Stimulated activated naive CD4-positive, alpha-beta T cell (primary cell): ENCODE results near the gene ASXL1.
"Not testable (repeated sequence)": the region's sequence is repeated elsewhere in the genome, so short reads cannot be mapped to it uniquely, and the experiment has no call there.

ENCODE experiments used
- DNase-seq, 6 experiments: peaks; one replicate each; lab custom pipeline; 2025; lab: John Stamatoyannopoulos, UW

Gene ASXL1

DNA sequence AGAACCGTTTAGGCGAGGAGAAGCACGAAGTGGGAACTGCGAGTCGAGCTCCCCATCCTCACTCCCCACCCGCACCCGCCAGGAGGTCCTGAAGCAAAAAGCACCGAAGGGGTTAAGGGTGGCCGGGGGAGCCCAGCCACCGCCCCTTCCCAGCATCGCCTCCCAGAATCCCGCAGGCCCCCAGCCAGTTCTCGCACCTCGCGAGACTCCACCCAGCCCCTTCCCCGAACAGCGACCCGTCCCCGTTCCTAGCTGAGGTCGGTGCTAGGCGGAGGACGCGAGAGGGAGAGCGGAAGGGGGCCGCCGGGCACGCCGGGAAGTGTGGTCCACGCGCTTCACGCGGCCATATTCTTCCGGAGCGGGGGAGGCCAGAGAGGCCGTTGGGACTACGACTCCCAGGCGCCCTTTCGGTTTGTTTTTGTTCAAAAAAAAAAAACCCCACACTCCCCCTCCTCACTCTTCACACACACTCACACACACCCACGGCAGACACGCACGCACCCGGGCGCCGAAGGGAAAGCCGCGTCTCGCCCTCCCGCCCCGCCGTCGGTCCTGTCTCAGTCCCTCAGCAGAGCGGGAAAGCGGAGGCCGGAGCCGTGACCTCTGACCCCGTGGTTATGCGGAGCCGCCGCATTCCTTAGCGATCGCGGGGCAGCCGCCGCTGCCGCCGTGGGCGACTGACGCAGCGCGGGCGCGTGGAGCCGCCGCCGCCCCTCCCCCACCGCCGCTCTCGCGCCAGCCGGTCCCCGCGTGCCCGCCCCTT is at the start of gene ASXL1:
ASXL1 (plus strand) TSS at position 463 of the 763 bp plus-strand sequence. CDS start 445 bp downstream, outside the sequence.
- DNase-seq, result peak; percentile 89 to 95 (median 94)

DNA sequence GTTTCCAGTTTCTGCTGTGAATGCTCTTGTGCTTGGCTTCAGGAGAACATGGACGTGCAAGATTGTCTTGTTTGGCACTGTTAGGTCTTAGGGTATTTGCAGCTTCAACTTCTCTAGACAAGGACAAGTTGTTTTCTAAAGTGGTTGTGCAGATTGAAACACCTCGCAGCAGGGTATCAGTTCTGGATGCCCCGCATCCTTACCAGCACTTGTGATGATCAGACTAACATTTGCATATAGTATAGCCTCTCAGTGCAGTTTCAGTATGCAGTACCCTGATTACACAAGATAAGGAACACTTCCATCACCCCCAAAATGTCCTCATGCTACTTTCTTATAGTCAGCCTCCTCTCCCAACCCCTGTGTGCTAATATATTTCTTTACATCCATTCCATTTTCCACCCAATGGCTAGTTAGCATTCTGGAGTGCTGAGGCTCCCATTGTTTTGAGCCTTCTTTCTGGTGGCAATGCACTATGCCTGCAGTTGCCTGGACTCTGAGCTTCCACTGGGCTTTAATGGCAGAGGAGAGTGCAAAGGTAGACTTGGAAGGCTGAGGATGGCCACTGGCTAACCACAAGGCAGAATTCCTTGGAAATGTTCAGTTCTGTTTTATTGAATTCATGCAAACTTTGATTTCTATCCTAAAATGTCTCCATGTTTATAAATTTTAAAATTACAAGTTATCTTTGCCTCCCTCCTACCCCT is 45.3 kb upstream of the ASXL1 start:
- no peak for DNase-seq

DNA sequence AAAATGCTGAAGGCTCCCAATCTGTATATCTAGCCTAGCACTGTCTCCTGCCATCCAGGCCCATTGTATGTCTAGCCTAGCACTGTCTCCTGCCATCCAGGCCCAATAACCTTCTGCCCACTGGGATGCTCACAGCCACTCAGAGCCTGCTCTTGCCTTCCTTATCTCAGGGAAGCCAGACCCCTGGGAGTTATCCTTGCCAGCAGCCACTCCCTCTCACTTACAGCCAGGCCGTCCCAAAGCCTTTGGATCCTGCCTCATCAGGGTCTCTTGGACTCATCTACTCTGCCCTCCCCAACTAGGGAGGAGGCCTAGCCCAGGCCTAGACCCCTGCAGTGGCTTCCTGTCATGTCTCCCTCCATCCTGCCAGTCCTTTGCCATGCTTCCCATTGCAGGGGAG is 43.4 kb upstream of the ASXL1 start:
- DNase-seq, result no peak

DNA sequence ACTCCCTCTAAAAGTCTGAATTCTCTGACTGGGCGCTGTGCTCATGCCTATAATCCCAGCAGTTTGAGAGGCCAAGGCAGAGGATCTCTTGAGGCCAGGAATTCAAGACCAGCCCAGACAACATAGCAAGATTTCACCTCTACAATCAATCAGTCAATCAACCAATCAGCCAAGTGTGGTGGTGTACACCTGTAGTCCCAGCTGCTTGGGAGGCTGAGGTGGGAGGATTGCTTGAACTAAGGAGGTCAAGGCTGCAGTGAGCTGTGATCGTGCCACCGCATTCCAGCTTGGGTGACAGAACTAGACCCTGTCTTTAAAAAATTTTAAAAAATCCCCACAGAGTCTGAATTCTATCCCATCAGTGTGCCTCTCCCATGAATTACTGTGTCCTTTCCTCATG is 42.7 kb upstream of the ASXL1 start:
- DNase-seq, result no peak

DNA sequence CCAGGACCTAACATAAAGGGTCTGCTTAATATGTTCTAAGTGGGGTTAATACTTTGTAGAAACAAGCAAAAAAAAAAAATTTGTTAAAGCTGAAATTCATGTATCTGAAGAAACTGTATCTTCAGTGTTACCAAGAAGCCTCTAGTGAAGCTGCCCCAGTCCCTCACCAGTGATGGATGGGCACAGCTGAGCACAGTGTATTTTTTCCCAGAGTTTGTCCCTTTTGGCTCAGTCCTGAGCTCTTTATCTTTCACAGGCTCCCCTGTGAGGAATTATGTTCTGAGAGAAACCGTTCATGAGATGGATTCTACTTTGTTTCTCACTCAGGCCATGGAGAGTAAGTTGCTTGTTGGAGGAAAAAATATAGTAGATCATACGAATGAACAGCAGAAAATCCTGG is 42.2 kb upstream of the ASXL1 start:
- no peak for DNase-seq

DNA sequence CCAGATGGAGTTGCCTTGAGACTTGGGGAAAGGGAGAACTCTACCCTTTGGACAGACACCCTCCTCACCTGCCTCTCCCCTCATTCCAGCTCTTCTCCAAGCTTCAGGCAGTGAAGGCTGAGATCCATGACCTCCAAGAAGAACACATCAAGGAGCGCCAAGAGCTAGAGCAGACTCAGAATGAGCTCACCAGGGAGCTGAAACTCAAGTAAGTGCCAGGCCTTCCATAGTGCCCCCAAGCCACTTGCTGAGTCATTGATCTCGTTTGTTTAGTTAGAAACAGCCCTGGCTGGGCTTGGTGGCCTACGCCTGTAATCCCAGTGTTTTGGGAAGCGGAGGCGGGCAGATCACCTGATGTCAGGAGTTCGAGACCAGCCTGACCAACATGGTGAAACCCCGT is 41.5 kb upstream of the ASXL1 start:
- no peak for DNase-seq

DNA sequence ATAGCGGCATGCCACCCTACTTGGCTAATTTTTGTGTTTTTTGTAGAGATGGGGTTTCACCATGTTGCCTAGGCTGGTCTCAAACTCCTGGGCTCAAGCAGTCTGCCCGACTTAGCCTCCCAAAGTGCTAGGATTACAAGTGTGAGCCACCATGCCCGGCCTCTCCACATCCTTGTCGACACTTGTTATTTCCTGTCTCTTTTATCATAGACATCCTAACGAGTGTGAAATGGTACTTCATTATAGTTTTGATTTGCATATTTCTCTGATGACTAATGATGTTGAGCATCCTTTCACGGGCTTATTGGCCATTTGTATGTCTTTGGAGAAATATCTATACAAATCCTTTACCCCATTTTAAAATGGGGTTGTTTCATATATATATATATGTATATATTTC is 39.0 kb upstream of the ASXL1 start:
- DNase-seq, result no peak

DNA sequence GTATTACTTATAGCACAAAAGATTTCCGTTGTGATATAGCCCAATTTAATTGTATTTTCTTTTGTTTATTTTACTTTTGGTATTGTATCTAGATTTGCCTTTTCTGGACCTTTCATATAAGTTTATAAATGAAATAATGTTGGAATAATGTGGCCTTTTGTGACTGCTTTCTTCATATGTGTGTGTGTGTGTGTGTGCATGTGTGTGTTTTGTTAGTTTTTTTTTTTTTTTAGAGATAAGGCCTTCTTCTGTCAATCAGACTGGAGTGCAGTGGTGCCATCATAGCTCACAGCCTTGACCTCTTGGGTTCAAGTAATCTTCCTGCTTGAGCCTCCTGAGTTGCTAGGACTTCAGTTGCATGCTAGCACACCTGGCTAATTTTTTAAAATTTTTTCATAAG is 37.8 kb upstream of the ASXL1 start:
- DNase-seq, result no peak

DNA sequence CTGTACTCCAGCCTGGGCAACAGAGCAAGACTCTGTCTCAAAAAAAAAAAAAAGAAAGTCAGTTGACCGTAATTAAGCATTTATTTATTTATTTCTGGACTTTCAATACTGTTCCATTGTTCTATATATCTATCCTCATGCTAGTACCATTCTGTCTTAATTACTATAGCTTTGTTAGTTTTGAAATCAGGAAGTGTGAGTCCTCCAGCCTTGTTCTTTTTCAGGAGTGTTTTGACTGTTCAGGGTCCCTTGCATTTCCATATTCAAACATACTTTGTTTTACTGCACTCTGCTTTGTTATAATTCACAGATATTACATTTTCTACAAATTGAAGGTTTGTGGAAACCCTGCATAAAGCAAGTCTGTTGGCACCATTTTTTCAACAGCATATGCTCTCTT is 36.7 kb upstream of the ASXL1 start:
- DNase-seq, result no peak

DNA sequence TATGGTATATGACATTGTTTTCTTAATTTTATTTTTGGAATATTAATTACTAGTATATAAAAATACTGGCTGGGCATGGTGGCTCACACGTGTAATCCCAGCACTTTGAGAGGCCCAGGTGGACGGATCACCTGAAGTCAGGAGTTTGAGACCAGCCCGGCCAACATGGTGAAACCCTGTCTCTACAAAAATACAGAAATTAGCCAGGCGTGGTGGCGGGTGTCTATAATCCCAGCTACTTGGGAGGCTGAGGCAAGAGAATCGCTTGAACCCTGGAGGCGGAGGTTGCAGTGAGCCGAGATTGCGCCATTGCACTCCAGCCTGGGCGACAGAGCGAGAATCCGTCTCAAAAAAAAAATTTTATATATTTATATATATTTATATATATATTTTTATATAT is 35.9 kb upstream of the ASXL1 start:
- not testable (repeated sequence) for DNase-seq

DNA sequence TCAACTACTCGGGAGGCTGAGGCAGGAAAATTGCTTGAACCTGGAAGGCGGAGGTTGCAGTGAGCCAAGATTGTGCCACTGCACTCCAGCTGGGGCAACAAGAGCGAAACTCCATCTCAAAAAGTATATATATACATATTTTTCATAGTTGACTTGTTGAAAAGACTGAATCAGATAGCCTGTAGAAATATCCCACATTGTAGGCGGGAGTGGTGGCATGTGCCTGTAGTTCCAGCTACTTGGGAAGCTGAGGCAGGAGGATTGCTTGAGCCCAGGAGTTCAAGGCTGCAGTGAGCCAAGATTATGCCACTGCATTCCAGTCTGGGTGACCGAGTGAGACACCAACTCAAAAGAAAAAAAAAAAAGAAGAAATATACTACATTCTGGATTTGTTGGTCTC is 34.4 kb upstream of the ASXL1 start:
- DNase-seq, result peak in 1 of 6 experiments; percentile 8

DNA sequence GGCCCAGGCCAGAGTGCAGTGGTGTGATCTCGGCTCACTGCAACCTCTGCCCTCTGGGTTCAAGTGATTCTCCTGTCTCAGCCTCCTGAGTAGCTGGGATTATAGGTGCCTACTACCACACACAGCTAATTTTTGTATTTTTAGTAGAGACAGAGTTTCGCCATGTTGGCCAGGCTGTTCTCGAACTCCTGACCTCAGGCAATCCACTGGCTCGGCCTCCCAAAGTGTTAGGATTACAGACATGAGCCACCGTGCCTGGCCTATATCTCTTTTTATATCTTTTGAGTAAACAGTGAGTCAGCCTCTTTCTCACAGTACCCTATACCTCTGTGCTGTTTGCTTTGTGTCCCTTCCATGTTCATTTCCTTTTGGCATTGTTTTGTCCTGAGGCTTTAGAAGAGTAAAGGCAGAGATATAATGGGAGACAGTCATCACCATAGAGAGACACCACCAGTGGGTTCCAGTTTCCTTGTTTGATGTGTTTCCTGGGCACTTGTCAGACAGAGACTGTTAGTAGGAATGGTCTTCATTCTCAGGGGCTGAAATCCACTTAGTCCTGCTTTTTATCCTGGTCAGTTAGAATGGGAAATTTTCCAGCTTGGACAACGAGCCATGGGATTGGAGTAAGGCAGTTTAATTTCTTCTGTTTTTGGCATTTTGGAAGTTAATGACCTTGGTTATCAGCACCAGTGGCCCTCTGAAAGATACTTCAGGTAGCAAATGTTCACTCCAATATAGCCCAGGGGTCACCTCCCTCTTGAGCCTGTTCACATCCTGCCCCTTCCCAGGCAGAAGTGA is 32.2 kb upstream of the ASXL1 start:
- DNase-seq, result no peak

DNA sequence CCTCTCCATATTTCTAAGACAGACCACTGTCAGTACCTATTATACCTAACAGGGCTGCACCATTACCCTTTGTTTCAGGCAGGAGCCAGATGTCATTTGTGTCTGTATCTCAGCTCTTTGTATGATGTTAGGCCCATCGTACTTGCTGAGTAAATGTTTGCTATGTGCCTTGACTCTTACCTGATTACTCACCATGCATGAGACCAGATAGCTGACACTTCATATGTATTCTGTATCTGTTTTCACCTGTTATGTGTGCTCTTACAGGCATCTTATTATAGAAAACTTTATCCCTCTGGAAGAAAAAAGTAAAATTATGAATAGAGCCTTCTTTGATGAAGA is 31.7 kb upstream of the ASXL1 start:
- no peak for DNase-seq

DNA sequence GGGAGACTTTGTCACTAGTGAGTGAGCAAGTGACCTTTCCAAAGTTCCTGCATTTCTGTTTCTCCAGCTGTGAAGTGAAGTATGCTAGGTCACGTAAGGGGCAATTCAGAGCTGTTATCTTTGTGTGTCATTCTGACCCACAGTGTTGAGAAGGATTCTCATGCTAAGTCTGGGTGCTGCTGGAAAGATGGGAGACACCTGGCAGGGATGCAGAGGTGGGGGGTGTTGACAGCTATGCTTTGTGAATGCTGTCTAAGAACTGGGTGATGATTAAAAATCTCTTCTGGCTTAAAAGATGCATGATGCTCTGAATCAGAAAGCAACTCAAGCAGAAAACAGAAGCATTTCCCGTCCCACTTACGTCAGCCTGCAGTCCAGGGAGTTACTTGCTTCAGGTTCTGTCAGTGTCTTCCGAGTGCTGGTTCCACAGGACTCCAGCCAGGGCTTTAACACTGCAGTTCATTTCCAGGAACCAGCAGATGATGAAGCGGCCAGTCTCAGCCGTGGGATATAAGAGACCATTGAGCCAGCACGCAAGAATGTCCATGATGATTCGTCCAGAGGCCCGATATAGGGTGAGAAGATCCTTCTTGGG is 30.9 kb upstream of the ASXL1 start:
- no peak for DNase-seq

DNA sequence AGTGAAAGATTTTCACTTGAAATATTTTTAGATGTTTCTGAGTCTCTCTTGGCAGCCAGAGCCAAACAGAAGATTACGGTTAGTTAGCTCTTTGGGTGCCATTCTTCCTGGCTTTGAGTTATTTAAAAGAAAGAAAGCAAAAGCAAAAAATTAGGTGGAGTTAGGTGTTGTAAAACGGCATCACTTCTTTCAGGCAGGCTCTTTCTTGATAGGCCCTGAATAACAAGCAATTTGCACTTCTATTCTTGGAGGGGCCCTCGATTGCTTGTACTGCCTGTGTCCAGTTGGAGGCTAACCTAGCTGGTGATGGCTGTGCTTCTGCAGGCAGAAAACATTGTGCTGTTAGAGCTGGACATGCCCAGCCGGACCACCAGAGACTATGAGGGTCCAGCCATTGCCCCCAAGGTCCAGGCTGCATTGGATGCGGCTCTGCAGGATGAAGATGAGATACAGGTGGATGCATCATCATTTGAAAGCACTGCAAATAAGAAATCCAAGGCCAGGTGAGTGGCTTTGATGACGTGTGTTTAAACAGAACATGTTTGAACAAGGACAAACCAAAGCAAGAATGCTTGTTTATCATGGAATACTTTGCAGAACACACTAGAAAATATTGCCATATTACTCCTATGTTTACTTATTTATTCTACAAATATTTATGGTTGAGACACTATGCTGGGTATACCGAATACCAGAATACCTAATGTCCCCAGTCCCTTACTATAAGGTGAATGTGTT is 28.1 kb upstream of the ASXL1 start:
- DNase-seq, result no peak

DNA sequence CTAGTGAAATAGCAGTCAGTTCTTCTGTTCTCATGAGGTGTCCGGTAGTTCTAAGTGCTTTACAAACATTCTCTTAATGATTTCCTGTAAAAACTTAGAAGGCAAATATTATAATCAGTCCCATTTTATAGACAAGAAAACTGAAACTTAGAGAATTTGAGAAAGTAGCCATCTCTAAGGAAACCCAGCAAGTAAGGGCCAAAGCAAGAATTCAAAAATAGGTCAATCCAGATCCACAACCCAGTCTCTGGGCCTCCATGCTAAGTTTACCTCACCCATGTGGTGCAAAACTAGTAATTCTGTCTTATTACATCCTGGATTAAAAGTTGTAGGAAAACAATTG is 27.6 kb upstream of the ASXL1 start:
- no peak for DNase-seq

DNA sequence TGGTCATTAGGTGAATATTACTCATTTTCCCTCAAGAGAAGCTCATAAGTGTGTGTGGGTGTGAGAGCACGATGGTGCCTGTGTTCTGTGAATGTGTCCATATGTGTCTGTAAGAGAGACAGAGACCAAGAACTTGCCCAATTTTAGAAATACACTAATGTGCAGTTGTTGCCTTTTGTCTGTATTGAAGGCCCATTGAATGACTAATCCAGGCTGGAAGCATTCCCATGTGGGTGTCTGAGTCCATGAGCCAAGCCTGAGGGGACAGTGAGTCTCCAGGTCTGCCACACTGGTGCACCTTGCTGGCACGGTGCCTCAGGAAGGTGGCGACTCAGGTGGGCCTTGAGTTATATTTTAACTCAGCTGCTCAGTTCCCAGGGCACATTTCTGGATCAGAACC is 25.5 kb upstream of the ASXL1 start:
- DNase-seq, result no peak

DNA sequence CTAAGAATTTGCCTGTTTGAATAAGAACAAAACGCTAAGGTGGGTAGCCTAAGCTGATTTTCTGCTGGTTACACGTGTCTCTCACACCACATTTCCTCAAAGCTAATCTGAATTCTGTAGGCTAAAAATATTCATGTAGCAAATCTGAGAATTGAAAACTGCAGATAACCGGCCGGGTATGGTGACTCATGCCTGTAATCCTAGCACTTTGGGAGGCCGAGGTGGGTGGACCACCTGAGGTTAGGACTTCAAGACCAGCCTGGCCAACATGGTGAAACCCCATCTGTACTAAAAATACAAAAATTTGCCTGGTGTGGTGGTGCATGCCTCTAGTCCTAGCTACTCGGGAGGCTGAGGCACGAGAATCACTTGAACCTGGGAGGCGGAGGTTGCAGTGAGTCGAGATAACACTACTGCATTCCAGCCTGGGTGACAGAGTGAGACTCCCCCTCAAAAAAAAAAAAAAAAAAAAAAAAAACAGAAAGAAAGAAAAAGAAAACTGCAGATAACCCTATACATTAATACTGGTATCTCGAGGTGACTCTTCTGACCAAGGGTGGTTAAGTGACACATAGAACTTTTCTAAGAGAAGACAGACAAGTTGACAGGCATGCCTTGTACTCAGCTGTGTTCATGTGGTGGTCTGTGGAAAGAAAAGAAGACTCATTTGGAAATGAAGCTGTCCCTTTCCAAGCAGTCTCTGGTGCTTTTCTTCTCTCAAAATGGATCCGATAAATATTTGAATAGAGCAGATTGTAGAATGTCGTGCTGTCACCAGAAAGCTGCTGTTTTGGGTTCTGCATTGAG is 24.7 kb upstream of the ASXL1 start:
- no peak for DNase-seq

DNA sequence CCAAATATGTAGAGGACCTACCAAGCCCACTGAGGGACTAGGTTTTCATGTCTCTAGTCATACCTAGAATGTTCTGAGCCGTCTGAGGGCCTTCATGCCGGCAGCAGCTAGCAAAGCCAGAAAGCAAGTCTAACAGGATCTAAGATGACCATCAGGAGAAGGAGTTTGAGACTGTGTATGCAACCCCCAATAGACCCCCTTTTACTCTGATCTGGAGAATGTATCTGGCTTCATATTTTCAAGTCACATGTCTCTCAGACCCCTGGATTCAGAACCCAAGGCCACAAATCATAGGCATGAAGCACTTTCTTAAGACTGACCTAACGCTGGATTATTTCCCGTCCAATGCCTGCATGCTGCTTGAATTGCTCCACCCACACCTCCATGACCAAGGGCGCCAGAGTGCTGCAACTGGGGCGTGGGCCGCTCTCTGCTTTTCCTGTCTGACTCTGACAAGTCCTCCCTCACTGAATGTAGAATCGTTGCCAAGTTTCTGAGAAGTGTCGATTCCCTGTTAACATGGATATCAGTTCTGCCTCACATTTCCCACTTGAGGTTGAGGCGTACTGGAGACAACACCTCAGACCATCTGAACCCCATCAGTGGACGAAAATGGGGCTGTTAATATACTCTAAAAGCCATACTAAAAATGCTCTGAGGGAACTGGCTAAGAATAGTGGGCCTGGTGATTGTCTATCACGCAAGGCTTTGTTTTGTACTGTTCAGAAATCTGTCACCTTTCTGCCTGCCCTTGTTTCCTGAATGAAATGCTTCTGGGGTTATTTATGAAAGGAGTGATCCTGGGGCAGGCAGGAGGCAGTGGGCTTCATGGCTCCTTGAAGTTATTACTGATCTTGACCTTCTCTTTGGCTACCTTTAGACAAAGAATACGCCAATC is 23.9 kb upstream of the ASXL1 start:
- DNase-seq, result no peak

DNA sequence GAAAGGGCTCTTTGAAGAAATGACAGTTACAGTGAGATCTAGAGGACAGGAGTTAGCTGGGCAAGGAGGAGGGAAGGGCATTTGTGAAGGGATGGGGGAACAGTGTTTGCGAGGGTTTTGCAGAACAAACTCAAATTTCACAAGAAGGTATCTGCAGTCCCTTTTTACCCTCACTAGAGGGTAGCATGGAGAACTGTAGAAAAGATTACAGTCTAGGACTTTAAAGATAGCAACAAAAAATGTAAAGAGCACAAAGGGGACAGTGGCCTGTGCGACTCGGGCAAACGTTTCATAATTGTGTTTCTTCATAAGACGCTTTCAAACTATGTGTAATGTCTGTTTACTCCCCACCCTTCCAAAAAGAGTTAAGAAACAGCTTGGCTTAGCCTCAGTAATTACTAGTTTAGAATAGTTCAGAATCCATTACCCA is 21.2 kb upstream of the ASXL1 start:
- peak in 3 of 6 experiments; percentile 8 to 36 (median 20) for DNase-seq
